NCI-H524 treated with DMSO at 0.1 percent for 48 hours (cell line): ENCODE results near the gene KANSL3.
"Not testable (repeated sequence)": the region's sequence is repeated elsewhere in the genome, so short reads cannot be mapped to it uniquely, and the experiment has no call there.

Source experiments
- DNase-seq: peaks from one replicate; lab custom pipeline; 2025; lab: John Stamatoyannopoulos, UW

Gene KANSL3

GRCh38 chr2:96638144-96639121 is at the start of gene KANSL3:
TSS of gene KANSL3 (minus strand) at chr2:96638312. CDS start at chr2:96637135, 1,177 bp downstream.
- DNase-seq: peak; percentile 35

GRCh38 chr2:96687266-96687665 is 49.2 kb upstream of the KANSL3 start:
- no peak for DNase-seq

GRCh38 chr2:96685577-96686459 is 47.7 kb upstream of the KANSL3 start:
- peak; percentile 44 for DNase-seq

- no peak for DNase-seq
Measured at GRCh38 chr2:96684883-96685576, 46.9 kb upstream of the KANSL3 start.

- no peak for DNase-seq
Measured at GRCh38 chr2:96683972-96684820, 46.1 kb upstream of the KANSL3 start.

- no peak for DNase-seq
Measured at GRCh38 chr2:96683307-96683706, 45.2 kb upstream of the KANSL3 start.

GRCh38 chr2:96681540-96681939 is 43.4 kb upstream of the KANSL3 start:
- no peak for DNase-seq

GRCh38 chr2:96680561-96681141 is 42.5 kb upstream of the KANSL3 start:
- no peak for DNase-seq

GRCh38 chr2:96679848-96680247 is 41.7 kb upstream of the KANSL3 start:
- no peak for DNase-seq

GRCh38 chr2:96669539-96670215 is 31.6 kb upstream of the KANSL3 start:
- no peak for DNase-seq

GRCh38 chr2:96668771-96669170 is 30.7 kb upstream of the KANSL3 start:
- no peak for DNase-seq

GRCh38 chr2:96665717-96666116 is 27.6 kb upstream of the KANSL3 start:
- DNase-seq: not testable (repeated sequence)

- no peak for DNase-seq
Measured at GRCh38 chr2:96665083-96665569, 27.0 kb upstream of the KANSL3 start.

GRCh38 chr2:96664366-96664925 is 26.3 kb upstream of the KANSL3 start:
- no peak for DNase-seq

GRCh38 chr2:96663829-96664228 is 25.7 kb upstream of the KANSL3 start:
- DNase-seq: no peak

GRCh38 chr2:96663177-96663576 is 25.1 kb upstream of the KANSL3 start:
- no peak for DNase-seq

GRCh38 chr2:96662360-96662759 is 24.2 kb upstream of the KANSL3 start:
- no peak for DNase-seq

- DNase-seq: no peak
Measured at GRCh38 chr2:96661324-96661723, 23.2 kb upstream of the KANSL3 start.

- DNase-seq: no peak
Measured at GRCh38 chr2:96656540-96656939, 18.4 kb upstream of the KANSL3 start.

- no peak for DNase-seq
Measured at GRCh38 chr2:96655526-96655925, 17.4 kb upstream of the KANSL3 start.
